ACC112 (cell line): ENCODE results near the gene WNT9A.

Source experiments
- H2AFZ ChIP-seq: fragments of 200-600 bp; sonication (generic); one replicate; pipeline ENCODE4 v1.6.0; 2017; ENCODE audit warnings: antibody characterized with exemption, low read length; ENCODE audit not compliant: unreplicated experiment
- H3K27ac ChIP-seq: fragments of 200-600 bp; sonication (generic); 2 replicates; pipeline ENCODE4 v1.5.1; 2014; ENCODE audit warnings: low read depth, mild to moderate bottlenecking, antibody characterized with exemption, low read length, moderate library complexity
- H3K27me3 ChIP-seq: fragments of 200-600 bp; sonication (generic); 2 replicates; pipeline ENCODE4 v1.6.1; 2014; ENCODE audit warnings: mild to moderate bottlenecking, antibody characterized with exemption, low read length, moderate library complexity, mixed read lengths; ENCODE audit not compliant: insufficient read depth
- H3K36me3 ChIP-seq: fragments of 200-600 bp; sonication (generic); 2 replicates; pipeline ENCODE4 v1.6.1; 2016; ENCODE audit warnings: mild to moderate bottlenecking, antibody characterized with exemption, low read length, moderate library complexity, mixed read lengths; ENCODE audit not compliant: insufficient read depth
- H3K4me1 ChIP-seq: fragments of 200-600 bp; sonication (generic); one replicate; pipeline ENCODE4 v1.6.1; 2016; ENCODE audit warnings: low read length, mixed read lengths; ENCODE audit not compliant: insufficient read depth, unreplicated experiment, control insufficient read depth
- H3K4me3 ChIP-seq: fragments of 200-600 bp; sonication (generic); 2 replicates; pipeline ENCODE4 v1.5.1; 2014; ENCODE audit warnings: mild to moderate bottlenecking, low read depth, low read length
- H3K79me2 ChIP-seq: fragments of 200-600 bp; sonication (generic); one replicate; pipeline ENCODE4 v1.6.0; 2016; ENCODE audit warnings: low read length; ENCODE audit not compliant: control insufficient read depth, unreplicated experiment, insufficient read depth

Gene WNT9A

GRCh38 chr1:227892489-227893299, 55.0 kb downstream of the WNT9A start:
- Histone ChIP-seq H3K36me3 (no peaks in the 10 kb centered on the region), H3K79me2 (no peaks in the 10 kb centered on the region), H3K27me3 (0 out of 2 replicates have a peak, but pooled peaks cover 2% of the 10 kb centered on the region), H3K27ac (no peak overlapping the region), H2AFZ (no peak overlapping the region), H3K4me3 (no peak overlapping the region), H3K4me1 (no peaks in the 10 kb centered on the region)

- no peak overlapping the region for H2AFZ ChIP-seq
- no peaks in the 10 kb centered on the region for H3K4me1 ChIP-seq
- H3K79me2 ChIP-seq: no peaks in the 10 kb centered on the region
- H3K4me3 ChIP-seq: no peak overlapping the region
- H3K27me3 ChIP-seq: peaks cover 6% of the 10 kb centered on the region
- H3K27ac ChIP-seq: no peak overlapping the region
- H3K36me3 ChIP-seq: no peaks in the 10 kb centered on the region
Measured at GRCh38 chr1:227891955-227892488, 55.7 kb downstream of the WNT9A start.

- Histone ChIP-seq H3K4me3 (no peak overlapping the region), H3K27ac (no peak overlapping the region), H3K4me1 (no peaks in the 10 kb centered on the region), H3K36me3 (no peaks in the 10 kb centered on the region), H3K27me3 (peaks cover 7% of the 10 kb centered on the region), H3K79me2 (no peaks in the 10 kb centered on the region), H2AFZ (no peak overlapping the region)
Measured at GRCh38 chr1:227891223-227891954, 56.3 kb downstream of the WNT9A start.

GRCh38 chr1:227890451-227891222, 57.1 kb downstream of the WNT9A start:
- Histone ChIP-seq H3K36me3 (no peaks in the 10 kb centered on the region), H3K4me1 (peaks cover 5% of the 10 kb centered on the region), H3K4me3 (no peak overlapping the region), H3K79me2 (no peaks in the 10 kb centered on the region), H2AFZ (no peak overlapping the region), H3K27ac (no peak overlapping the region), H3K27me3 (peaks cover 7% of the 10 kb centered on the region)

- Histone ChIP-seq H3K4me1 (peaks cover 9% of the 10 kb centered on the region), H2AFZ (no peak overlapping the region), H3K27ac (no peak overlapping the region), H3K36me3 (no peaks in the 10 kb centered on the region), H3K27me3 (peaks cover 7% of the 10 kb centered on the region), H3K4me3 (no peak overlapping the region), H3K79me2 (no peaks in the 10 kb centered on the region)
Measured at GRCh38 chr1:227889863-227890405, 57.8 kb downstream of the WNT9A start.

- H3K4me1 ChIP-seq: peaks cover 9% of the 10 kb centered on the region
Measured at GRCh38 chr1:227889047-227889862, 58.5 kb downstream of the WNT9A start.

GRCh38 chr1:227888404-227889046, 59.2 kb downstream of the WNT9A start:
- Histone ChIP-seq H3K79me2 (no peaks in the 10 kb centered on the region), H2AFZ (no peak overlapping the region), H3K4me3 (no peak overlapping the region), H3K27ac (no peak overlapping the region), H3K36me3 (no peaks in the 10 kb centered on the region), H3K27me3 (peaks cover 7% of the 10 kb centered on the region), H3K4me1 (peaks cover 9% of the 10 kb centered on the region)

More at GRCh38 chr1:227889047-227889862, 58.5 kb downstream of the WNT9A start:
- Histone ChIP-seq H3K79me2 (no peaks in the 10 kb centered on the region), H3K27me3 (peaks cover 7% of the 10 kb centered on the region), H2AFZ (no peak overlapping the region), H3K4me3 (no peak overlapping the region), H3K36me3 (no peaks in the 10 kb centered on the region), H3K27ac (no peak overlapping the region)

- H3K36me3 ChIP-seq: no peaks in the 10 kb centered on the region
- no peaks in the 10 kb centered on the region for H3K79me2 ChIP-seq
- H3K4me1 ChIP-seq: peaks cover 9% of the 10 kb centered on the region
- H3K4me3 ChIP-seq: no peak overlapping the region
- no peak overlapping the region for H3K27ac ChIP-seq
- peaks cover 7% of the 10 kb centered on the region for H3K27me3 ChIP-seq
- H2AFZ ChIP-seq: no peak overlapping the region
Measured at GRCh38 chr1:227887697-227888403, 59.9 kb downstream of the WNT9A start.
